Ecto neural progenitor cell (in vitro differentiated cells): Measurements from ENCODE around the gene MMS22L.
A peak's percentile ranks its signal among the peaks of the same experiment; 100 is the strongest.

Experiments
- DNase-seq: peaks from one replicate; pipeline ENCODE4 v3.0.0-alpha.2; 2018; ENCODE audit warnings: low spot score

The MMS22L gene, protein sequence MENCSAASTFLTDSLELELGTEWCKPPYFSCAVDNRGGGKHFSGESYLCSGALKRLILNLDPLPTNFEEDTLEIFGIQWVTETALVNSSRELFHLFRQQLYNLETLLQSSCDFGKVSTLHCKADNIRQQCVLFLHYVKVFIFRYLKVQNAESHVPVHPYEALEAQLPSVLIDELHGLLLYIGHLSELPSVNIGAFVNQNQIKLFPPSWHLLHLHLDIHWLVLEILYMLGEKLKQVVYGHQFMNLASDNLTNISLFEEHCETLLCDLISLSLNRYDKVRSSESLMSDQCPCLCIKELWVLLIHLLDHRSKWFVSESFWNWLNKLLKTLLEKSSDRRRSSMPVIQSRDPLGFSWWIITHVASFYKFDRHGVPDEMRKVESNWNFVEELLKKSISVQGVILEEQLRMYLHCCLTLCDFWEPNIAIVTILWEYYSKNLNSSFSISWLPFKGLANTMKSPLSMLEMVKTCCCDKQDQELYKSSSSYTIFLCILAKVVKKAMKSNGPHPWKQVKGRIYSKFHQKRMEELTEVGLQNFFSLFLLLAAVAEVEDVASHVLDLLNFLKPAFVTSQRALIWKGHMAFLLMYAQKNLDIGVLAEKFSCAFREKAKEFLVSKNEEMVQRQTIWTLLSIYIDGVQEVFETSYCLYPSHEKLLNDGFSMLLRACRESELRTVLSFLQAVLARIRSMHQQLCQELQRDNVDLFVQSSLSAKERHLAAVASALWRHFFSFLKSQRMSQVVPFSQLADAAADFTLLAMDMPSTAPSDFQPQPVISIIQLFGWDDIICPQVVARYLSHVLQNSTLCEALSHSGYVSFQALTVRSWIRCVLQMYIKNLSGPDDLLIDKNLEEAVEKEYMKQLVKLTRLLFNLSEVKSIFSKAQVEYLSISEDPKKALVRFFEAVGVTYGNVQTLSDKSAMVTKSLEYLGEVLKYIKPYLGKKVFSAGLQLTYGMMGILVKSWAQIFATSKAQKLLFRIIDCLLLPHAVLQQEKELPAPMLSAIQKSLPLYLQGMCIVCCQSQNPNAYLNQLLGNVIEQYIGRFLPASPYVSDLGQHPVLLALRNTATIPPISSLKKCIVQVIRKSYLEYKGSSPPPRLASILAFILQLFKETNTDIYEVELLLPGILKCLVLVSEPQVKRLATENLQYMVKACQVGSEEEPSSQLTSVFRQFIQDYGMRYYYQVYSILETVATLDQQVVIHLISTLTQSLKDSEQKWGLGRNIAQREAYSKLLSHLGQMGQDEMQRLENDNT

DNA sequence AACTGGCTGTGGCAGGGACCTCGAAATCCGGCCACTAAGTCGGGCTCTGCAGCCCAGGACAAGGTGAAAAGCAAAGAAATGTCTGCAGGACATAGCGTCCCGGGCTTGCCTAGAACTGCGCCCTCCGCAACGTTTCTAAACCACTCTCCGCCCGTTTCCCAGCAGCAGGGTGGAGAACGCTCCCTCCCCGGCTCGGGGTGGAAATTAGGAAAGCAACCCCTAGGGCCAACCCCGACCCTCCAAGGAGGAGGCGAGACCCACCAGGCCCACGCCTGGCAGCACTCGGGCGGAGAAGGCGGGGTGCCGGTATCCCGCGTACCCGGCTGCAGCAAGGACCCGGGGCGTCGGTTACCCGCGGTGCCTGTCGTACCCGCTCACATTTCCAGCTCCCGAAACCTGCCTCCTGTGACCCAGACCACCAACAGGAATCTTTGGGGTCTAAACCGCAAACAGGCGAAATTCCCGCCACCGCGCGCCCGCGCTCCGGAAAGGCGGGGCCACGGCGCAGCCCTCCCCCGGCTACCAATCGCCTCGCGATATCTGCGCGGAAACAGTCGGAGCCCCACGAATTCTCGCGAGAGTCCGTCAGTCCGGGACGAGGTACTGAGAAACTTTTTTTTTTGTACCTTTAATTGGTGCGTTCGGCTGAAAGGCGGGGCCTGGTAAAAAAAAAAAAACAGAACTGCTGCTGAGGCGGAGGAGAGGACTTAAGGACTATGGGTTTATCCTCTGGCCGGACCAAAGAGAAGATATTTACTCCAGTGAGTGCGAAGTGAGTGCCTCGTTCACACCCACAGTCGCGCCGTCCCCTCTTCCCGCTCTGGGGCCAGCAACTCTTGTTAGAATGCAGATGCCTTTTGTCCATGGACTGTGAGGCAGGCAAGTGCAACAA is at the start of gene MMS22L:
Gene MMS22L (minus strand): TSS at position 491 of the 892 bp plus-strand sequence. CDS start 739 bp downstream, outside the sequence.
- DNase-seq: peak; percentile 94

DNA sequence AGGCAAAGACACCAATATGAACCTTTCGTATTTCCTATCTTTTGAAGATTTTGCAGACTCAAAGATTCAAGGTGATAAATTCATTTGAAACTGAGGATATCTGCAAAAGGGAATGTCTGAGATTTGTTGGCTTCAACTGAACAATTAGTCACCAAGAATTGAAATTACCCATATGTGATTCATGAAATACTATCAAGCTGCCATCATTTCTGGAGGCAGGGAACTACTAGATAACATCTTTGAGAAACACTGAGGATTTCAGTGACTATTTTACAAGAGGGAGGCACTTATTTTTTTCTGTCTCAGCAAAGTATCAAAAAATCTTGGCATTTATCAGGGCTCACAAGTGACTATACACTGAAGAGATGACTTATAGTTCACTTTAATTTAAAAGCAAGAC is 39.8 kb upstream of the MMS22L start:
- DNase-seq: no peak

DNA sequence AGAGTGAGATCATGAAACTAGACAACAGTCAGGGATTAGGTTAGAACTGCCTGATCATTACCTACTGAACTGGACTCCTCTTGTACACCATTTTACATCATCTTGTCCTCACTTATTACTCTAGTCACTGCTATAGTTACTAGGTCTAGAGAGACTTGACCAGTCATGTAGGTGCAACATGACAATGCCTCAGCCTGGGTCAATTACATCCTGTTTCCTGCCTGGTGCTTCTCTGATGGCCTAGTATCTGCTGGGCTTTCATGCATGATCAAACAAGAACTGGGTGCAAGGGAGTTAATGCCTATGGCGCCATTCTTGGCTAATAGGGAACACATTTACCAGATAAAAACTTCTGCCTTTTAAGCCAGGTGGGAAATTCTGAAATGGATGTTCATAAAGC is 39.2 kb upstream of the MMS22L start:
- no peak for DNase-seq

DNA sequence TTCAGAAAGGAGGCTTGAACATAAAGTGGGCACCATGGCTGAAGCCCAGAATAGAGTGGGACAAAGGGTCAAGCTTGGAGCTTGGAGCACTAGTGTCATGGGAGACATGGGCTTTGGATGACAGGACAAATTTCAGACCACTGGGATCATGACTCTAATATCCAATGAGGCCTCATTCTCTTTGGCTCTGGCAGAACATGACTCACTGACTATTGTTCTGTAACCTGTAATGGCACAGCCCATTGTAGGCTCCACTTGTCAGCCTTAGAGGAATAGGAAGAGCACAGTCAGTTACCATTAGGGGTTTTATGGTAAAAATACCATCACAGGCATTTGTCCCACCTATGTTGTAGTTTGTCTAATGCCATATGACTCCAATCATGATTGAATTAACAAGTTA is 34.0 kb upstream of the MMS22L start:
- no peak for DNase-seq

DNA sequence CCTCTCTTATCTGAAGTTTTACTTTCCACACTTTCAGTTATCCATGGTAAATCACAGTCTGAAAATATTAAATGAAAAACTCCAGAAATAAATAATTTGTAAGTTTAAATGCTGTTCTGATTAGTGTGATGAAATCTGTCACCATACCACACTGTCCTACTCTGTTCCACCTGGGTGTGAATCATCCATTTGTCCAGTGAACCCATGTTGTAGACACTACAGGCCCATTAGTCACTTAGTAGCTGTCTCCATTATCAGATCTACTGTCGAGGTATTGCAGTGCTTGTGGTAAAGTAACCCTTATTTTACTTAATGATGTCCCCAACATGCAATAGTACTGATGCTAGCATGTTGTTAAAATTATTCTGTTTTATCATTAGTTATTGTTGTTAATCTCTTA is 29.2 kb upstream of the MMS22L start:
- no peak for DNase-seq

DNA sequence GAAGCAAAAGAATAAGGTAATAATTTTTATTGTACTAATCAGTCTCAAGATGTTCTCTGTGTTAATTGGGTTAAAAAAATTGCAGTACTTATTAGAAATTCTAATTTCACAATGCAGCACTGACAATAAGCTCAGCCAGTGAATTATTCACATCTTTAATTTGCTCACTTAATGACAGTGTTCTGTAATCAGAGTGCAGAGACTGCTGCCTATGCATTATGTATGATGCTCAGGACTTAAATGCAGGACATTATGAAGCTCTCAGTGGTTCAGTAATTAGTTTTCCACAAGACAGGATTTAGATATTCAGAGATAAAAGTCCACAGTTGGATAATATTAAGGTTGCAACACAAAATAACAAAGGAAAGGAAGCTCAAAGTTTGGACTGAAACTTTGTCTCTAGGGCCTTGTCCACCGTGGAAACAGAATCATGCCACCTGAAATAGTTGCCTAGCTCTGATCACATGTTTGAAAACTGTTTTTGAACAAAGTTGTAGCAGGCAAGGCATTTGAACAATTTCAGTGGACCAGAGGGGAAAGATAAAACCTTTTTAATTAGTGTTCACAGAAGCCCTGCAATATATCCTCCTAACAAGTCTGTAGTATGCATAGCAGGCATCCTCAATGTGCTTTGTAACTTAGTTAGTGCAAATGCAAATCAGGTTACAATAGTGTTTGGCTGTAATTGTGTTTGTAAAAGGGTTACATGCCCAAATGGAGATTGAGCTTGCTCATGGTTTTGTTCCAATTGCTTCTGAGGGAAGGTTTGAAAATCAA is 23.7 kb upstream of the MMS22L start:
- no peak for DNase-seq

DNA sequence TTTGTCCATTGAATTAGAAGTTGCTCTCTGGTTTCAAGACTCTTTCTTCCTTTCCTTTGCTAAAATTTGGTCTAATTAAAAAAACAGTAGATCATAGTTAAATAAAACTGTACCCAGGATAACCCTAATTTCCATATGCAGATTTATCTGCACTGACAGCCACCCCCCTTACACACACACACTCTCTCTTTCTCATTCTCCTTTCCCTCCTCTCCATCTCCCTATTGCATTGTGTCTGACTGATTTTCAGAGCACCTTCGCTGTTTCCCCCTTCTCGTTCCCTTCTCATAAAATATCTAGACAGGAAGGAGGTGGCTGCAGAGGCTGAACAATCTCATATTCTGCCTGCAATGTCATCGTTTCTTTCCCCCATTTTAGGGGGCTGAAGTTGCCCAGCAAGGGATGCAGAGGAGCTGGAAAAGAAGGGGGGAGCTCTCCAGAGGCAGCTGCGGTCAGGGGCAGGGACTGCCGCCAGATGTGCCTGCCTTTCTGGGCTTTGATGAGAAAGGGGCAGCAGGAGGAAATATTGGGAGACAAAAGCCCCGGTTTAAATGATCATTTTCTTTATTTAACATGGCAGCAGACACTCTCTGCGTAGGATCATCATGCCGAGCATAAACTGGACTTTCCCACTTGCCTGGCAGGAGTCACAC is 22.5 kb upstream of the MMS22L start:
- no peak for DNase-seq

DNA sequence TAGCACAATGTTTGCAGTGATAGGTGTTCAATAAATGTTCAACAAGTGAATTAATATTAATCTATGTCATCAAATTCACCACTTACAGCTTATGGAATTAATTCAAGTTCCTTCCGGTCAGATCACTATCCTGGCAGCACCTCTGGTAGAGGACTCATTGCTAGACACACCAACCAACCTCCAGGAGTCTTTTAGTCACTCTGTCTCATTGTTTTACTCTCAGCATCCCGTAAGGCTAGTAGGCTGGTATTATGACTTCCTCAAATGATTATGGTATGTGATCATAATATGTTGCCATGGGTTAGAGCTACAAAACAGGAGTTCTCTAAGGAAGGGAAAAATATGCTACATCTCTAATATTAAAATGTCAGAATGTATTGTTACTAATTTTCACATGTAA is 21.7 kb upstream of the MMS22L start:
- no peak for DNase-seq

DNA sequence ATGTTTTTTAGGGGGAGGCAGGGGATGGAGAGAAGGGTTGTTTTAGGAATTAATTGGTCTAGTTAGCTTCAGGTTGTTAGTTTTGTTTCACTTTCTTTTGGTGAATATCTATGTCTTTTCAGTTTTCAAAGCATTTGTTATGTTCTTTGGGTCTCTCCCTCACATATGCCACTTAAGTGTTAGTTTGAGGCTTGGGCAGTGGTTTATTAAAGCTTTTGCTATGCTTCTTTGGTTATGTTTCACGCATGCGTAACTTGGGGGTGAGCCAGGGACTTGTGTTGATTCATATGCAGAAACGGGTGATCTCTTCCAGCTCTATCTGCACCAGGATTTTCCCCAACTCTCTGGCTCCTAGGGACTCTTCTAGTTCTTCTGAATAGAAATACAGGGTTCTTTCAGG is 11.4 kb upstream of the MMS22L start:
- no peak for DNase-seq

DNA sequence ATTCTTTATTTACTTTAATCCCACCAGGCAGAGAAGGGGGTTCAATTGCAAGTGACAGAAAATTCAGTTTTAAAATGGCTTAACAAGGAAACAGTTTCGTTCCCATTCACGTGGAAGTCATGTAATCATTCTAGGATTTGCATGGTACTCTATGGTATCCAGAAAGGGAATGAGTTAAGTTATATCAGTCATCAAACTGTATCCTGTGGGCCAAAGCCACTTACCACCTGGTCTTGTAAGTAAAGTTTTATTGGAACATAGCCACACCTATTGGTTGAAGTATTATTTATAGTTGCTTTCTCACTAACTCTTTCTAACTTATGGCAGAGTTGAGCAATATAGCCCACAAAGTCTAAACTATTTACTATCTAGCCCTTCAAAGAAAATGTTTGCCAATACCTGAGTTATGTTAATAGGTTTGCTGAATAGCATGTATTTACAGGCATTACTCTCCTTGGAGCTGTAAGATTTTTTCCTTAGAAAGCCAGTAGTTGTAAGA is 10.2 kb upstream of the MMS22L start:
- DNase-seq: no peak

DNA sequence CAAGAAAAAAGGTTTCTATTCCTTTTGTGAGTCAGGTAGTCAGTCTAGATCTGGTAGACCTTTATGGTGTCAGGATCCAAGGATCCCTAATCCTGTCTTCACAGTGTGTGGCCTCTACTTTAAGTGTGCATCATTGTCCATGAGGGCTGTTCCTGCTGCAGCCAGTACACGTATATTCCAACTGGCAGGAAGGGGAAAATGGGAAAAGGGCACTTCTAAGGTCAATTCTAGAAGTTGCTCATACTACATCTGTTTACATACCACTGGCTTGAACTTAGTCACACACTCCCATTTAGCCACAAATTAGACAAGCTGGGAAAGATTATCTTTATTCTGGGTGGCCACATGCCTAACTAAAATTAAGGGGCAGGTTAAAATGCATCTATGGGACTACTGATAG is 9.7 kb upstream of the MMS22L start:
- no peak for DNase-seq

DNA sequence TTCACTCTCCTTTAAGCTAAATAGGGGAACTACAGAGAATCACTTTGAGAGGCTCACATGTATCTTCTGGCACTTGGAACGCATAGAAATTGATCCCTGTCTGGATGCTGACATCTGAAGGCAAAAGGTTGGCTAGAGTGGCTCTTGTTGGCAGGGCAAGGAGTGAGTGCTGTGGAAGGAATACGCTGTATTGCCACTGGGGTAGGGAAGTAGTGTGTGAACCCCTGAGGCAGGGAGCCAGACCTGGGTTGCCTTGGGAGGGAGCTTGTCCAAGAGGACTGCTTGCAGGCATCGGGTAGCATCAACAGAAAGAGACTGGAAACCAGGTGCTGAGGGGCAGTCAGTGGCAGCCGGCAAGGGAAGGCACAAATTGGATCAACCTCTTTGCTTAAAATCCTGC is 8.9 kb upstream of the MMS22L start:
- no peak for DNase-seq

DNA sequence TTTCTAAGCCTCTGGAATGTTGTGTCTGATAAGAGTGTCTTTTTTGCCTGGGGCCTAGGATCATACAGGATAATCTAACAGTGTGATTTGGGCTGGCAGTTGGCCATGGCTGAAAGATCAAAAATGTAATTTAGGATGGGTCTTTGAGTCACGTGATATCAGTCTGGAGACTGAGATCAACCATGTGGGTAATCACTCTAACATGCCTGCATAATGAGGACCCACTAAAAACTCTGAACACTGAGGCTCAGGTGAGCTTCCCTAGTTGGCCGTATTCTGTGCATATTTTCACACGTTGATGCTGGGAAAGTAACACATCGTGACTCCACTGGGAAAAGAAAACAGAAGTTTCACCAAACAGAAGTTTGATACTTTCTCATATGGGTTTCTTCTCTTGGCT is 6.3 kb upstream of the MMS22L start:
- DNase-seq: no peak

DNA sequence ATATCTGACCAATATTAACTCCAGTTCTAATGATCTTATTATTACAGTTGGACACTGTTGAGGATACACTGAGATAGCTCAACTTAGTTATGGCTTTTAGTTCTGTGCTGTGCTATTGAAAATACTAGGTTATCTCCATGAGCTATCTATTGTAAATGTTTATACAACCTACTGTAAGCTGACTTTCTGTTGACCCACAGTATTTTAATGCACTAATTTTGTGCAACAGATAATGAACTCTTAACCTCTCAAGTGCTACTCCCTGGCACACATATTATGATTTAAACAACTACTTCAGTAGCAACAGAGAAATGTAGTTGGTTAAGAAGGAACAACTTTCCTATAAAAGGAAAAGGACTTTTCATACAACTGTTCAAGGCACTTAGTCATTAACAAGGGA is 5.2 kb upstream of the MMS22L start:
- no peak for DNase-seq

DNA sequence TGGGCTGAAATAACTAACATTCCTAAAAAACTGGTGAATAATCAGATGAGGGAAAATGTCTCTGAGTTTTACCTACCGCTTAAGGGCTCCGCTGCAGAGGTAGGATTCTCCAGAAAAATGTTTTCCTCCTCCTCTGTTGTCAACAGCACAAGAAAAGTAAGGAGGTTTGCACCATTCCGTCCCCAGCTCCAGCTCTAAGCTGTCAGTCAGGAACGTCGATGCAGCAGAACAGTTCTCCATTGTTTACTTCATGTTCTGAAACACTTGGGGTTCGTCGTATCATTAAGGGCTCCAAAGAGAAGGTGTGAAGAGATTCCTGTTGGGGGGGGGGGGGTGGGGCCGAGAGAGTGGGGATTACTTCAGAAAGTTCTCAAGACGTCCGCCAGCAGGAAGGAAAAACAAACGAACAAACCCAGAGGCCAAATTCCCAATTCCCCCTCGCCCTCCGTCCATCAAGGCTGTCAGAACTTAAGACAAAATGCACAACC is 734 bp downstream of the MMS22L start:
- DNase-seq: peak; percentile 47

DNA sequence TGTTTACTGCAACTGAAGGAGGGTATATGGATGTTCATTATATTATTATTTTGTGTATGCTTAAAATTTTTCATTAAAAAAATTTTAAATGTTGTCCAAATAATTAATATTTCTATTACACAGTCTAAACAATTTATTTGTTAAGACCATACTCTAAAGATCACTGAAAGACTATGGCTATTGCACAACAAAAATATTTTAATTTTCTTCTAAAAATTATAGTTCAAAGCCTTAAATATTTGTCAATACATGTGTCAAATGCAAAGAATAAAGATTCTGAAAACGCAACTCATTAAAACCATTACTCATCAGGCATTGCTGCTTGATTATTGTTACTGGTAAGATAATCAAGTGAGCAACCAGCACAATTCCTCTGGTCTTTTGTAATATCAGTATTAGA is 2.2 kb downstream of the MMS22L start:
- DNase-seq: no peak

DNA sequence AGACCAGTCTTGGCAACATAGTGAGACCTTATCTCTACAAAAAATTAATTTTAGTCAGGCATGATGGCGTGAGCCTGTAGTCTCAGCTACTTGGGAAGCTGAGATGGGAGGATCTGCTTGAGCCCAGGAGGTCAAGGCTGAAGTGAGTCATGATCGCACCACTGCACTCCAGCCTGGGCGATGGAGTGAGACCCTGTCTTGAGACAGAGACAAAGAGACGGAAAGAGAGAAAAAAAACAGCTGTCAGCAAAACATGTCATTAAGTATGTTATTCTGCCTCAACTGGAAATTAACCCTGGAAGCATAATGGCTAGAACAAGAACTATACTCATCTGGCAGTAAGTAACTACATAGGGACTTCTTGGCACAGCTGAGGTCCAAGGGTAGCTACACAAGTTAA is 7.2 kb downstream of the MMS22L start:
- DNase-seq: no peak

DNA sequence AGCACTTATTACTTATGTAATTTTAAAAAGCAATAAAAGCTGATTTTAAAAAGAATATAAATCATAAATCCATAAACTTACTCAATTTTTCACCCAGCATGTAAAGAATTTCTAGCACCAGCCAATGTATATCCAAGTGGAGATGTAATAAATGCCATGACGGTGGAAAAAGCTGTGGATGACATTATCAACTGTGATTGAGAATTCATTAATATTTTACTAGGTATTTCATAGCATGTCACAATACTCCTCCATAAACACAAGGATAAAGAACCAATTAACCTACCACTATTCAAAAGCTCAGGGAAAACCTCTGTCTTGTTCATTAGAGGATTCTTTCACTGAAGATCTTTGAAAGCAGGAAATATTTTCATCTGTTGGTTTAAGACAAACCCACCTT is 13.2 kb downstream of the MMS22L start:
- no peak for DNase-seq

DNA sequence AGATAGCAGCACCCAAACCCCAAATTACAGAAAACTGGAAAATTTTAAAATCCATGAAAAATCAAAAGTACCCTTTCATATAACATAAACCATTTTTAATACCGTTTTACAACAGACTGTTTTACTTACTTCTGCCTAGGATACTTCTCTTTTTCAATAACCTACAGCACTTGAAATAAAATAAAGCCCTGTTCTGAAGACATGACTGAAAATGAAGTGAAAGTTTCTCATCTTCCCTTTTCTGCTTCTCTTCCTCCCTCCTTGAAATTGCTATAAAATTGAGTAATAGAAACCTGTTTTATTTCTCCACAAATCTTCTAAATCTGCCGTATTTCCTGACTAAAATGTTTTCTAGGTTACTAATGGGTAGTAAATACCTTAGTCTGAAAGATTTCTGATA is 20.3 kb downstream of the MMS22L start:
- DNase-seq: no peak

DNA sequence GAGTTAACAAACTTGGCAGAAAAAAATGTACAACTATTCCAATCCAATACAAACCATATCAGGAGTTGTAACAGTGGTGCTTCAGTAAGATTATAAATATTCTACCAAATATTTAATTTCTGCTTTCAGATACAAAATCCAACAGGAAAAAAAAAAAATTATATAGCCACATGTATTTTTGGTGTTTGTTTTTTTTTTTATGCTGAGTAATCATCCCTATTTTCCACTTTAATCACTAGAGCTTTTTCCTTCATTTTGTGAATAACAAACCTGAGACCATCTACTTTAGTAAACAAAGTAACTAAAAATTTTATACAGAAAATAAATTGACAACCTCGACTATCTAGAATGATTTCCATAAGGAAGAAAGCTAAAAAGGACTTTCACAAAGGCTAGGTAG is 36.2 kb downstream of the MMS22L start:
- no peak for DNase-seq
